OCI-LY7 (cell line): ENCODE measurements around the gene KRT75. TPM values are rescaled to one million over a fixed set of nuclear protein-coding genes. Genes with fewer than 3 reads are reported as not detected.
"Not testable (repeated sequence)": the region's sequence is repeated elsewhere in the genome, so short reads cannot be mapped to it uniquely, and the experiment has no call there.

Experiments
- BruUV-seq: library from RNA; stranded (reverse); fragments of 400-500 nt; replicated peaks from 2 replicates; lab custom pipeline; 2021; lab: Mats Ljungman, UMichigan
- CTCF ChIA-PET: fragments of 300-600 bp; sonication (Branson Sonifier 250); formaldehyde crosslinking; loops from one replicate; lab custom pipeline; 2022; ENCODE audit warnings: antibody characterized with exemption; ENCODE audit not compliant: unreplicated experiment; lab: Charles Lee
- POLR2A ChIA-PET: fragments of 300-600 bp; sonication (Branson Sonifier 250); formaldehyde crosslinking; loops from one replicate; lab custom pipeline; 2022; ENCODE audit warnings: antibody characterized with exemption; lab: Charles Lee
- DNase-seq: peaks from one replicate; pipeline ENCODE4 v3.0.0-alpha.2; 2015; ENCODE audit warnings: low spot score
- H2AFZ ChIP-seq: fragments of 200-600 bp; sonication (generic), shearing (Covaris generic); 2 replicates; pipeline ENCODE4 v1.6.1; 2014; ENCODE audit warnings: mild to moderate bottlenecking, antibody characterized with exemption, low read length, moderate library complexity
- H3K27ac ChIP-seq: fragments of 200-600 bp; sonication (generic); 2 replicates; pipeline ENCODE4 v1.5.1; 2014; ENCODE audit warnings: mixed run types, low read depth, mild to moderate bottlenecking, moderate library complexity, low read length, inconsistent platforms; ENCODE audit not compliant: poor library complexity, severe bottlenecking
- H3K36me3 ChIP-seq: fragments of 200-600 bp; sonication (generic); 2 replicates; pipeline ENCODE4 v1.6.1; 2014; ENCODE audit warnings: mild to moderate bottlenecking, antibody characterized with exemption, low read length, moderate library complexity, mixed read lengths; ENCODE audit not compliant: insufficient read depth
- H3K4me1 ChIP-seq: fragments of 200-600 bp; sonication (generic); 2 replicates; pipeline ENCODE4 v1.5.1; 2014; ENCODE audit warnings: mild to moderate bottlenecking, low read length; ENCODE audit not compliant: insufficient read depth, poor library complexity, severe bottlenecking
- H3K4me2 ChIP-seq: fragments of 200-600 bp; sonication (generic); 2 replicates; pipeline ENCODE4 v1.6.1; 2014; ENCODE audit warnings: mild to moderate bottlenecking, low read length
- H3K4me3 ChIP-seq: fragments of 200-600 bp; sonication (generic); 2 replicates; pipeline ENCODE4 v1.5.1; 2014; ENCODE audit warnings: mild to moderate bottlenecking, low read depth, low read length; ENCODE audit not compliant: poor library complexity, severe bottlenecking
- H3K79me2 ChIP-seq: fragments of 200-600 bp; sonication (generic); 2 replicates; pipeline ENCODE4 v1.6.1; 2016; ENCODE audit warnings: low read depth, mild to moderate bottlenecking, low read length, moderate library complexity, mixed read lengths; ENCODE audit not compliant: insufficient read depth
- H3K9me2 ChIP-seq: fragments of 200-600 bp; sonication (generic); 2 replicates; pipeline ENCODE4 v1.6.1; 2016; ENCODE audit warnings: mild to moderate bottlenecking, low read length, mixed read lengths; ENCODE audit not compliant: insufficient read depth
- H3K9me3 ChIP-seq: fragments of 200-600 bp; sonication (generic); 2 replicates; pipeline ENCODE4 v1.6.1; 2014; ENCODE audit warnings: mild to moderate bottlenecking, mixed run types, low read length, mixed read lengths
- H4K20me1 ChIP-seq: fragments of 200-600 bp; sonication (generic); 2 replicates; pipeline ENCODE4 v1.6.1; 2014; ENCODE audit warnings: mild to moderate bottlenecking, antibody characterized with exemption, low read length, moderate library complexity, mixed read lengths; ENCODE audit not compliant: insufficient read depth
- CTCF ChIP-seq: fragments of 200-600 bp; sonication (generic); conservative IDR thresholded peaks from 2 replicates; pipeline ENCODE4 v1.5.1; 2014; ENCODE audit warnings: mild to moderate bottlenecking, antibody characterized with exemption, low read length, moderate library complexity, mixed read lengths
- EZH2phosphoT487 ChIP-seq: fragments of 200-600 bp; sonication (generic); IDR thresholded peaks from 2 replicates; pipeline ENCODE4 v1.6.1; 2018; ENCODE audit warnings: low read depth, borderline replicate concordance, mild to moderate bottlenecking, mixed run types, antibody characterized with exemption, low read length, moderate library complexity, mixed read lengths
- intact Hi-C: fragments of 100-400 bp; cut with micrococcal nuclease; formaldehyde crosslinking; loops from one replicate; pipeline ENCODE4 v1.10.0; 2022; ENCODE audit not compliant: unreplicated experiment
- total RNA-seq, 2 experiments: library from RNA; depleted of rRNA in 1 of 2; stranded (reverse); fragments of >200 nt in 1 of 2; shearing (Covaris generic) in 1 of 2; gene quantifications; 2 replicates each; pipeline ENCODE4 v1.2.3, GENCODE V29; 2014 to 2022

The KRT75 gene
- total RNA-seq, 2 experiments from 2014 or later: not detected

- Histone ChIP-seq H3K4me2 (no peak overlapping the region), H3K79me2 (no peaks in the 10 kb centered on the region), H3K4me1 (no peaks in the 10 kb centered on the region), H3K27ac (no peak overlapping the region), H2AFZ (no peak overlapping the region), H3K36me3 (no peaks in the 10 kb centered on the region), H3K9me2 (no peaks in the 10 kb centered on the region), H3K9me3 (no peaks in the 10 kb centered on the region), H3K4me3 (no peak overlapping the region), H4K20me1 (no peaks in the 10 kb centered on the region)
- CTCF ChIA-PET: no interaction called here
- no peak for DNase-seq
- TF ChIP-seq CTCF (no peak), EZH2phosphoT487 (no peak)
- intact Hi-C loops: no loop called here
- POLR2A ChIA-PET: no interaction called here
- no TSS peak for BruUV-seq
Observed at GRCh38 chr12:52411815-52412214, 22.4 kb downstream of the KRT75 start.

- POLR2A ChIA-PET, H3K4me1 ChIP-seq, BruUV-seq, H3K9me3 ChIP-seq, H3K9me2 ChIP-seq, H3K4me2 ChIP-seq, intact Hi-C loops, H3K27ac ChIP-seq, H3K79me2 ChIP-seq, CTCF ChIA-PET, H3K4me3 ChIP-seq, H4K20me1 ChIP-seq, DNase-seq, H3K36me3 ChIP-seq, H2AFZ ChIP-seq: not testable (repeated sequence)
Observed at GRCh38 chr12:52410589-52411248, 23.5 kb downstream of the KRT75 start.

- no peak for DNase-seq
- Histone ChIP-seq H2AFZ (no peak overlapping the region), H3K9me3 (no peaks in the 10 kb centered on the region), H3K4me2 (no peak overlapping the region), H3K4me1 (no peaks in the 10 kb centered on the region), H3K79me2 (no peaks in the 10 kb centered on the region), H4K20me1 (no peaks in the 10 kb centered on the region), H3K27ac (no peak overlapping the region), H3K9me2 (no peaks in the 10 kb centered on the region), H3K36me3 (no peaks in the 10 kb centered on the region), H3K4me3 (no peak overlapping the region)
- CTCF ChIA-PET: no interaction called here
- BruUV-seq: no TSS peak
- intact Hi-C loops: no loop called here
- TF ChIP-seq CTCF (no peak), EZH2phosphoT487 (no peak)
- POLR2A ChIA-PET: no interaction called here
Observed at GRCh38 chr12:52407918-52408317, 26.3 kb downstream of the KRT75 start.
